ENCODE data around the gene NFIX.

DNA sequence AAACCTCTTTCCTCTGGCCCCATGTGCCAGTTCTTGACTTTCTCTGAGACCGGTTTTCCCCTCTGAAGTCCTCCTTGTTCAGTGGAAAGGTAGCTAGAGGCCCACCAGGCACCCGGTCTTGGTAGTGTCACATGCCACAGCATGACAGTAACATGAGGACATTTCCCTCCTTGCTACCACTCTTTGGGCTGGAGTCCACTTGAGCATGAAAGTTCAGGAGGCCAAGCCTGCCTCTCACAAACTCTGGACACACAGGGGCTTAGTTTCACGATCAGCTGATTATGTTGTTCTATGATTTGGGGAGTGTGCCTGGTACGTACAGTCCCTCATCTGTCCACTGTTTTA, 45.6 kb downstream of the NFIX start:
- TF ChIP-seq, protein P1, sequence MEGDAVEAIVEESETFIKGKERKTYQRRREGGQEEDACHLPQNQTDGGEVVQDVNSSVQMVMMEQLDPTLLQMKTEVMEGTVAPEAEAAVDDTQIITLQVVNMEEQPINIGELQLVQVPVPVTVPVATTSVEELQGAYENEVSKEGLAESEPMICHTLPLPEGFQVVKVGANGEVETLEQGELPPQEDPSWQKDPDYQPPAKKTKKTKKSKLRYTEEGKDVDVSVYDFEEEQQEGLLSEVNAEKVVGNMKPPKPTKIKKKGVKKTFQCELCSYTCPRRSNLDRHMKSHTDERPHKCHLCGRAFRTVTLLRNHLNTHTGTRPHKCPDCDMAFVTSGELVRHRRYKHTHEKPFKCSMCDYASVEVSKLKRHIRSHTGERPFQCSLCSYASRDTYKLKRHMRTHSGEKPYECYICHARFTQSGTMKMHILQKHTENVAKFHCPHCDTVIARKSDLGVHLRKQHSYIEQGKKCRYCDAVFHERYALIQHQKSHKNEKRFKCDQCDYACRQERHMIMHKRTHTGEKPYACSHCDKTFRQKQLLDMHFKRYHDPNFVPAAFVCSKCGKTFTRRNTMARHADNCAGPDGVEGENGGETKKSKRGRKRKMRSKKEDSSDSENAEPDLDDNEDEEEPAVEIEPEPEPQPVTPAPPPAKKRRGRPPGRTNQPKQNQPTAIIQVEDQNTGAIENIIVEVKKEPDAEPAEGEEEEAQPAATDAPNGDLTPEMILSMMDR (IDR thresholded peaks at IDR 0.05): no peak
- TF ChIP-seq POLR2AphosphoS5 (IDR thresholded peaks at IDR 0.05; ENCODE audit: low read depth, low read length): no peak
- TF ChIP-seq, protein P2, sequence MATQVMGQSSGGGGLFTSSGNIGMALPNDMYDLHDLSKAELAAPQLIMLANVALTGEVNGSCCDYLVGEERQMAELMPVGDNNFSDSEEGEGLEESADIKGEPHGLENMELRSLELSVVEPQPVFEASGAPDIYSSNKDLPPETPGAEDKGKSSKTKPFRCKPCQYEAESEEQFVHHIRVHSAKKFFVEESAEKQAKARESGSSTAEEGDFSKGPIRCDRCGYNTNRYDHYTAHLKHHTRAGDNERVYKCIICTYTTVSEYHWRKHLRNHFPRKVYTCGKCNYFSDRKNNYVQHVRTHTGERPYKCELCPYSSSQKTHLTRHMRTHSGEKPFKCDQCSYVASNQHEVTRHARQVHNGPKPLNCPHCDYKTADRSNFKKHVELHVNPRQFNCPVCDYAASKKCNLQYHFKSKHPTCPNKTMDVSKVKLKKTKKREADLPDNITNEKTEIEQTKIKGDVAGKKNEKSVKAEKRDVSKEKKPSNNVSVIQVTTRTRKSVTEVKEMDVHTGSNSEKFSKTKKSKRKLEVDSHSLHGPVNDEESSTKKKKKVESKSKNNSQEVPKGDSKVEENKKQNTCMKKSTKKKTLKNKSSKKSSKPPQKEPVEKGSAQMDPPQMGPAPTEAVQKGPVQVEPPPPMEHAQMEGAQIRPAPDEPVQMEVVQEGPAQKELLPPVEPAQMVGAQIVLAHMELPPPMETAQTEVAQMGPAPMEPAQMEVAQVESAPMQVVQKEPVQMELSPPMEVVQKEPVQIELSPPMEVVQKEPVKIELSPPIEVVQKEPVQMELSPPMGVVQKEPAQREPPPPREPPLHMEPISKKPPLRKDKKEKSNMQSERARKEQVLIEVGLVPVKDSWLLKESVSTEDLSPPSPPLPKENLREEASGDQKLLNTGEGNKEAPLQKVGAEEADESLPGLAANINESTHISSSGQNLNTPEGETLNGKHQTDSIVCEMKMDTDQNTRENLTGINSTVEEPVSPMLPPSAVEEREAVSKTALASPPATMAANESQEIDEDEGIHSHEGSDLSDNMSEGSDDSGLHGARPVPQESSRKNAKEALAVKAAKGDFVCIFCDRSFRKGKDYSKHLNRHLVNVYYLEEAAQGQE (IDR thresholded peaks at IDR 0.05; ENCODE audit: insufficient read depth in 1 of 2, low read depth in 2 of 2, low read length in 1 of 2): no peak

All from Panc1 (cell line).